Lung (tissue), 12 donors: ENCODE results near the gene MYO3B. TPM values are rescaled to one million over a fixed set of nuclear protein-coding genes. Genes with fewer than 3 reads are reported as not detected.

Experiments
- ATAC-seq: fragments of 200-7000 bp; cut with Tn5 transposase; one replicate; pipeline ENCODE4 v1.9.1; 2020; ENCODE audit warnings: moderate number of reproducible peaks; ENCODE audit not compliant: insufficient read depth, low FRiP score
- DNase-seq, 3 donors: peaks; one replicate each; pipeline ENCODE4 v3.0.0-alpha.2; 2013 to 2017
- H3K27ac ChIP-seq, 2 donors: one replicate each; pipeline ENCODE4 v1.5.1; 2013; ENCODE audit warnings: mild to moderate bottlenecking in 2 of 2, moderate library complexity in 2 of 2, control low read depth in 1 of 2, inconsistent platforms in 1 of 2, low read depth in 1 of 2, low read length in 1 of 2
- H3K27me3 ChIP-seq, 3 donors: one replicate each; pipeline ENCODE4 v1.5.1; 2013; ENCODE audit warnings: low read length in 2 of 3; ENCODE audit not compliant: control insufficient read depth in 3 of 3, insufficient read depth in 3 of 3
- H3K36me3 ChIP-seq, 4 donors: one replicate each; pipeline ENCODE4 v1.5.1; 2013; ENCODE audit warnings: low read length in 4 of 4, mild to moderate bottlenecking in 1 of 4, moderate library complexity in 1 of 4; ENCODE audit not compliant: control insufficient read depth in 4 of 4, insufficient read depth in 4 of 4
- H3K4me1 ChIP-seq, 5 donors: one replicate each; pipeline ENCODE4 v1.5.1; 2013; ENCODE audit warnings: low read length in 5 of 5, mild to moderate bottlenecking in 2 of 5, moderate library complexity in 1 of 5; ENCODE audit not compliant: control insufficient read depth in 5 of 5, insufficient read depth in 5 of 5
- H3K4me3 ChIP-seq: one replicate; pipeline ENCODE4 v1.5.1; 2013; ENCODE audit warnings: mild to moderate bottlenecking, control low read depth, moderate library complexity
- H3K9ac ChIP-seq, 2 donors: one replicate each; pipeline ENCODE4 v1.5.1; 2013; ENCODE audit warnings: low read length in 2 of 2, control low read depth in 1 of 2; ENCODE audit not compliant: insufficient read depth in 1 of 2
- H3K9me3 ChIP-seq, 4 donors: one replicate each; pipeline ENCODE4 v1.5.1; 2013; ENCODE audit warnings: low read length in 3 of 4, mild to moderate bottlenecking in 1 of 4, moderate library complexity in 1 of 4; ENCODE audit not compliant: control insufficient read depth in 4 of 4, insufficient read depth in 3 of 4
- CTCF ChIP-seq: IDR thresholded peaks from 2 replicates; pipeline ENCODE4 v1.5.1; 2012; ENCODE audit warnings: mild to moderate bottlenecking; ENCODE audit errors: control extremely low read depth, extremely low read depth
- WGBS, 2 donors: extraction: QIAGEN DNeasy Blood & Tissue Kit; methylation state at CpG; one replicate each; pipeline ENCODE4 v1.1.7; 2013; 5-methylcytosine and 5-hydroxymethylcytosine counted together
- polyA plus RNA-seq, 2 donors: library from polyadenylated mRNA; stranded (reverse); fragments of 200-250 nt; gene quantifications; one replicate each; pipeline ENCODE4 v1.2.1, GENCODE V29; 2013
- total RNA-seq, 2 donors: library from RNA; depleted of rRNA in 1 of 2; stranded (reverse); fragments of >200 nt in 1 of 2; gene quantifications; one replicate each; pipeline ENCODE4 v1.2.1, GENCODE V29; 2014 to 2021
- donor health status: control.
- donor health status: control.
- donor health status: Bipolar disorder and iron deficiency.
- donor health status: healthy.
- donor health status: DM: yes; HTN: yes; CAD: no.

Gene MYO3B
- total and polyA plus RNA-seq, 4 donors: 0.03 to 0.82 (median 0.05) TPM; not detected in 1

GRCh38 chr2:170216981-170217380 lies 39.0 kb downstream of the MYO3B start:
- WGBS, 2 donors: 72 to 79% methylated on average over 5 of the region's 5 CpGs
- Histone ChIP-seq H3K27ac (no peak overlapping the region), H3K9ac (no peak overlapping the region), H3K36me3 (no peaks in the 10 kb centered on the region), H3K4me1 (peaks cover 0 to 22% (median 0%) of the 10 kb centered on the region in 5 donors), H3K9me3 (no peaks in the 10 kb centered on the region), H3K27me3 (no peaks in the 10 kb centered on the region), H3K4me3 (no peak overlapping the region)
- no peak for TF ChIP-seq CTCF
- peak in 2 of 3 donors; percentile 80 to 85 for DNase-seq
- no peak for ATAC-seq

GRCh38 chr2:170217778-170218251 lies 39.9 kb downstream of the MYO3B start:
- no peak overlapping the region for H3K9ac ChIP-seq
- peaks cover 0 to 29% (median 0%) of the 10 kb centered on the region in 5 donors for H3K4me1 ChIP-seq
- H3K36me3 ChIP-seq: no peaks in the 10 kb centered on the region
- no peak for ATAC-seq
- no peak overlapping the region for H3K27ac ChIP-seq
- DNase-seq: peak in 2 of 3 donors; percentile 64 to 69
- WGBS, 2 donors: 82 to 89% methylated on average over 4 of the region's 4 CpGs
- no peak for TF ChIP-seq CTCF
- no peak overlapping the region for H3K4me3 ChIP-seq
- no peaks in the 10 kb centered on the region for H3K9me3 ChIP-seq
- no peaks in the 10 kb centered on the region for H3K27me3 ChIP-seq

GRCh38 chr2:170218456-170218855 lies 40.5 kb downstream of the MYO3B start:
- Histone ChIP-seq H3K4me1 (peaks cover 0 to 23% (median 0%) of the 10 kb centered on the region in 5 donors), H3K9me3 (no peaks in the 10 kb centered on the region), H3K27ac (no peak overlapping the region), H3K27me3 (no peaks in the 10 kb centered on the region), H3K9ac (no peak overlapping the region), H3K36me3 (no peaks in the 10 kb centered on the region), H3K4me3 (no peak overlapping the region)
- 64 to 80% methylated on average over 2 of the region's 2 CpGs for WGBS, 2 donors
- ATAC-seq (no peak), DNase-seq (peak in 2 of 3 donors; percentile 44 to 63)
- TF ChIP-seq CTCF: no peak

GRCh38 chr2:170218931-170219330 lies 41.0 kb downstream of the MYO3B start:
- Histone ChIP-seq H3K9ac (no peak overlapping the region), H3K36me3 (no peaks in the 10 kb centered on the region), H3K27me3 (no peaks in the 10 kb centered on the region), H3K4me3 (no peak overlapping the region), H3K9me3 (no peaks in the 10 kb centered on the region), H3K27ac (no peak overlapping the region), H3K4me1 (peaks cover 0 to 22% (median 0%) of the 10 kb centered on the region in 5 donors)
- no peak for TF ChIP-seq CTCF
- ATAC-seq (no peak), DNase-seq (no peak)
- 80 to 81% methylated on average over 1 of the region's 1 CpG for WGBS, 2 donors
